Fibroblast of skin of left biceps (primary cell): ENCODE measurements around the gene ADARB2.

Source experiments
- DNase-seq, 2 experiments: peaks; one replicate each; pipeline ENCODE4 v3.0.0-alpha.2; 2013; ENCODE audit warnings: low read depth in 2 of 2

The ADARB2 gene

GRCh38 chr10:1571587-1572237, 165.6 kb downstream of the ADARB2 start:
- no peak for DNase-seq

- DNase-seq, result no peak
Observed at GRCh38 chr10:1570416-1571051, 166.8 kb downstream of the ADARB2 start.

GRCh38 chr10:1569208-1569607, 168.1 kb downstream of the ADARB2 start:
- DNase-seq, result no peak

GRCh38 chr10:1567742-1568495, 169.4 kb downstream of the ADARB2 start:
- DNase-seq, result no peak

GRCh38 chr10:1567152-1567551, 170.2 kb downstream of the ADARB2 start:
- DNase-seq, result no peak

GRCh38 chr10:1564791-1565190, 172.5 kb downstream of the ADARB2 start:
- DNase-seq, result no peak

- DNase-seq, result no peak
Observed at GRCh38 chr10:1563028-1563427, 174.3 kb downstream of the ADARB2 start.

- no peak for DNase-seq
Observed at GRCh38 chr10:1561731-1562337, 175.5 kb downstream of the ADARB2 start.

- DNase-seq, result no peak
Observed at GRCh38 chr10:1560535-1561192, 176.7 kb downstream of the ADARB2 start.

- DNase-seq, result no peak
Observed at GRCh38 chr10:1559761-1560160, 177.6 kb downstream of the ADARB2 start.

GRCh38 chr10:1559311-1559710, 178.0 kb downstream of the ADARB2 start:
- DNase-seq, result no peak

GRCh38 chr10:1558906-1559305, 178.4 kb downstream of the ADARB2 start:
- no peak for DNase-seq

GRCh38 chr10:1557081-1557480, 180.2 kb downstream of the ADARB2 start:
- no peak for DNase-seq

- no peak for DNase-seq
Observed at GRCh38 chr10:1556496-1556895, 180.8 kb downstream of the ADARB2 start.

- no peak for DNase-seq
Observed at GRCh38 chr10:1553951-1554350, 183.4 kb downstream of the ADARB2 start.

GRCh38 chr10:1552881-1553670, 184.2 kb downstream of the ADARB2 start:
- no peak for DNase-seq

GRCh38 chr10:1552406-1552805, 184.9 kb downstream of the ADARB2 start:
- no peak for DNase-seq

- DNase-seq, result no peak
Observed at GRCh38 chr10:1551636-1552338, 185.5 kb downstream of the ADARB2 start.

- no peak for DNase-seq
Observed at GRCh38 chr10:1550616-1551015, 186.7 kb downstream of the ADARB2 start.

GRCh38 chr10:1550291-1550595, 187.1 kb downstream of the ADARB2 start:
- DNase-seq, result no peak
